K562 (cell line): ENCODE measurements around the gene LRCOL1. TPM values are rescaled to one million over a fixed set of nuclear protein-coding genes. Genes with fewer than 3 reads are reported as not detected.

Experiments
- ATF7 ChIP-seq: fragments of 450-650 bp; IDR thresholded peaks from 2 replicates; pipeline ENCODE4 v1.7.1; 2014; ENCODE audit warnings: mild to moderate bottlenecking, moderate library complexity
- CEBPZ ChIP-seq: fragments of 150-350 bp; IDR thresholded peaks from 2 replicates; pipeline ENCODE4 v1.6.1; 2014; ENCODE audit warnings: low read depth, mild to moderate bottlenecking, low read length, borderline replicate concordance
- CHAMP1 ChIP-seq: fragments of 450-650 bp; IDR thresholded peaks from 2 replicates; pipeline ENCODE4 v1.6.1; 2016; ENCODE audit warnings: mild to moderate bottlenecking
- CUX1 ChIP-seq: fragments of 200-800 bp; sonication (Bioruptor generic); IDR thresholded peaks from 2 replicates; pipeline ENCODE4 v1.6.1; 2016; ENCODE audit warnings: missing genetic modification characterization, missing compliant biosample characterization
- FOXA3 ChIP-seq, 2 experiments: fragments of 450-650 bp in 1 of 2; sonication (generic) in 1 of 2; formaldehyde crosslinking; IDR thresholded peaks in 1 of 2; conservative IDR thresholded peaks in 1 of 2; 2 replicates each; pipeline versions ENCODE4 v1.4.0 to v1.8.0; 2020 to 2022; ENCODE audit warnings: mild to moderate bottlenecking in 2 of 2, missing genetic modification reagents in 1 of 2
- HNRNPL ChIP-seq: fragments of 200-400 bp; formaldehyde crosslinking; IDR thresholded peaks from 2 replicates; pipeline ENCODE4 v1.6.1; 2017; ENCODE audit warnings: low read depth, mild to moderate bottlenecking, low read length
- KLF6 ChIP-seq: fragments of 250-450 bp; sonication (Bioruptor Pico); IDR thresholded peaks from 2 replicates; pipeline ENCODE4 v1.4.0; 2020; ENCODE audit warnings: mild to moderate bottlenecking, moderate library complexity, borderline replicate concordance
- MAFG ChIP-seq: fragments of 450-650 bp; conservative IDR thresholded peaks from 2 replicates; pipeline ENCODE4 v1.6.1; 2016; ENCODE audit warnings: missing genetic modification characterization, missing compliant biosample characterization
- MEIS2 ChIP-seq: fragments of 450-650 bp; IDR thresholded peaks from 2 replicates; pipeline ENCODE4 v1.6.1; 2014; ENCODE audit warnings: mild to moderate bottlenecking; ENCODE audit not compliant: partially characterized antibody
- MTA3 ChIP-seq: fragments of 450-650 bp; formaldehyde crosslinking; IDR thresholded peaks from 2 replicates; pipeline ENCODE4 v1.6.1; 2017; ENCODE audit warnings: mild to moderate bottlenecking, borderline replicate concordance
- NONO ChIP-seq, 2 experiments: fragments of 200-400 bp in 1 of 2; fragments of 450-650 bp in 1 of 2; formaldehyde crosslinking in 1 of 2; IDR thresholded peaks; 2 replicates each; pipeline ENCODE4 v1.6.1; 2017; ENCODE audit warnings: low read depth in 2 of 2, mild to moderate bottlenecking in 2 of 2, moderate library complexity in 2 of 2, low read length in 1 of 2
- NRF1 ChIP-seq, 2 experiments: fragments of 450-650 bp; IDR thresholded peaks in 1 of 2; conservative IDR thresholded peaks in 1 of 2; 2 replicates each; pipeline ENCODE4 v1.6.1; 2014; ENCODE audit warnings: mild to moderate bottlenecking in 2 of 2
- POLR2A ChIP-seq: fragments of 450-650 bp; conservative IDR thresholded peaks from 2 replicates; pipeline ENCODE4 v1.6.1; 2016
- RAD51 ChIP-seq: fragments of 450-650 bp; IDR thresholded peaks from 2 replicates; pipeline ENCODE4 v1.7.1; 2016; ENCODE audit warnings: low read depth, mild to moderate bottlenecking, borderline replicate concordance
- ZFPM2 ChIP-seq: fragments of 250-450 bp; sonication (Bioruptor Pico); IDR thresholded peaks from 2 replicates; pipeline ENCODE4 v1.5.1; 2022; ENCODE audit warnings: mild to moderate bottlenecking
- ZNF134 ChIP-seq: fragments of 250-450 bp; sonication (Bioruptor Pico); conservative IDR thresholded peaks from 2 replicates; pipeline ENCODE4 v1.4.0; 2020
- ZNF217 ChIP-seq: sonication (generic); formaldehyde crosslinking; IDR thresholded peaks from 2 replicates; pipeline ENCODE4 v1.8.0; 2022; ENCODE audit warnings: mild to moderate bottlenecking, missing genetic modification reagents
- polyA plus RNA-seq, 8 experiments: library from polyadenylated mRNA; depleted of rRNA in 4 of 8; stranded (reverse) in 5 of 8; unstranded in 3 of 8; fragments of >200 nt; fragmentation: Nextera tagmentation in 2 of 8; fragmentation: Illumina TruSeq in 1 of 8; extraction: Ambion mirVana in 2 of 8; extraction: Trizol in 1 of 8; gene quantifications; 2 replicates each; pipeline versions ENCODE4 v1.2.1 to v1.2.3, GENCODE V29; 2011 to 2014; ENCODE audit warnings: inconsistent platforms in 1 of 8, missing spikeins in 1 of 8
- total RNA-seq, 7 experiments: library from RNA; depleted of rRNA in 6 of 7; stranded (reverse); fragments of >200 nt in 6 of 7; fragmentation: Illumina TruSeq in 2 of 7; extraction: Trizol in 2 of 7; gene quantifications; 2 replicates each; pipeline versions ENCODE4 v1.2.1 to v1.2.3, GENCODE V29; 2011 to 2021; ENCODE audit warnings: low replicate concordance in 1 of 7

Gene LRCOL1
- total and polyA plus RNA-seq, 9 of the 15 experiments (the other 6 are each of a cell fraction or from before 2014, with no cell fraction given) = not detected

GRCh38 chr12:132622437-132623071, 12.2 kb upstream of the LRCOL1 start (continued):
- no peak for TF ChIP-seq CUX1 (CRISPR knock-in tag)
- no peak for TF ChIP-seq CEBPZ
- no peak for TF ChIP-seq ZNF217 (CRISPR knock-in tag)
- no peak for TF ChIP-seq CHAMP1
- TF ChIP-seq RAD51 = no peak
- TF ChIP-seq ATF7 = 0 out of 2 replicates have a peak, but pooled peaks have one; percentile 23
- no peak for TF ChIP-seq NONO (IDR thresholded peaks at IDR 0.05; ENCODE audit: low read depth in 2 of 2, low read length in 1 of 2)
- TF ChIP-seq MAFG (tag) = peak; percentile 27; the same call in 1 of the 2 replicates
- TF ChIP-seq POLR2A = 0 out of 2 replicates have a peak, but pooled peaks have one; percentile 29
- 0 out of 4 replicates have a peak, but pooled peaks of 1 of the 2 experiments have one; percentile 31 for TF ChIP-seq FOXA3 (CRISPR knock-in tag; conservative IDR thresholded peaks at IDR 0.05 in 1 of 2, IDR thresholded peaks at IDR 0.05 in 1 of 2)
- TF ChIP-seq ZFPM2 (CRISPR knock-in tag) = no peak
- peak; percentile 18 for TF ChIP-seq MEIS2
- TF ChIP-seq HNRNPL = no peak
- 0 out of 4 replicates have a peak, but pooled peaks of 1 of the 2 experiments have one; percentile 9 for TF ChIP-seq NRF1 (conservative IDR thresholded peaks at IDR 0.05 in 1 of 2, IDR thresholded peaks at IDR 0.05 in 1 of 2)
- TF ChIP-seq MTA3 = no peak
- TF ChIP-seq KLF6 (CRISPR knock-in tag) = no peak
- TF ChIP-seq ZNF134 (CRISPR knock-in tag) = no peak
